Measurements from ENCODE around the gene CTSL.
"Not testable (repeated sequence)": the region's sequence is repeated elsewhere in the genome, so short reads cannot be mapped to it uniquely, and the experiment has no call there.

CTSL gene

DNA sequence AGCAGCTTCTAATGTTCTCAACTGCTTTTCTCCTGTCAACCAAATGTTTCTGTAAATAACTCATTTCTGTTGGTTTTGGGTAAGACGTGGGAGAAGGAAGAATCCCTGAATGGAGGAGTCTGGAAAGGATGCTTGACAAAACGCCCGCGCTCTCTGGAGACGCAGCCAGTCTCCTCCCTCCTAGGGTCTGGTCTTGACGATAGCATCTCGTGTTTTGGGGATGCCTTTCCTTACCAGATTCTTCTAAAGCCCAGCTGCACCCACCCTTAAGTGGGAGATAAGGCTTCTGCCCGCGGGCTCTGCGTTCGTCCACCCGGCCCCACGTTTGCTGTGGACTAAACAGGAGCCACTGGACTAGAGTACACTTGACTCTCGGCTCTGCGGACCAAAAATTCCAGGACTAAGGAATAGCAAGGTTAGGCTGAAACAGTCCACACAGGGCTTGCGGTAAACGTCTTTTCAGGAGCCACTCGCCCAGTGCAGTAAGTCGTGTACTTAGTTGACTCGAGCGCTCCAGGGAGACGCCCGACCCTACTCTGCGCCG is 491 bp upstream of the CTSL start:
- DNase-seq = no peak

DNA sequence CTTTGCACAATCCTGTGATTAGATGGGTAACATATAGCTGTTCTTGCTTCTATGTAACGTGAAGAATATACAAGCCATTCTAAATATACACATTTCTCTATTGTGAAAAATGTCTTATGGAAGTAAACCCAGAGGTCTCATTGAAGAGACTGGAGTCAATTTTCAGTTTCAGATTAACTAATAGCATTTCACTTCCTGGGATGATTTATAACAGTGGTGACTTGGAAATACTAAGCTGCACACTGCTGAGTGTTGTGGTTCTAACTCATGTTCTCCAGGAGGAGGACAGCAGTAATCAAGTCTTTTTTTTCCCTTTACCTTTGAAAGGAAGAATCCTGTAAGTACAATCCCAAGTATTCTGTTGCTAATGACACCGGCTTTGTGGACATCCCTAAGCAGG is 3.3 kb downstream of the CTSL start:
- no peak for DNase-seq

DNA sequence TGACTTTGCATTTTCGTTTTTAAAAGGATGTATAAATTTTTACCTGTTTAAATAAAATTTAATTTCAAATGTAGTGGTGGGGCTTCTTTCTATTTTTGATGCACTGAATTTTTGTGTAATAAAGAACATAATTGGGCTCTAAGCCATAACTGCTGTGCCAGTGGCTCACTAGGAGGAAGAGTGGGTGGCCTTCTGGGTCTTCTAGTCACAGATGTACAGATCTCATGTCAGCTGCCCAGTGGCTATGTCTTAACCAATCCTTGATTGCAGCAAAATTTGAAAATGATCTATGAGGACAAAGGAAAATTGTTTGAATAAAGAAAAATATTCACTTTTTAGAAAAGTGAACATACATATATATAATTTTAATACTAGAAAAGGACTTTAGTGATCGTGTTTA is 5.4 kb downstream of the CTSL start:
- DNase-seq = no peak

DNA sequence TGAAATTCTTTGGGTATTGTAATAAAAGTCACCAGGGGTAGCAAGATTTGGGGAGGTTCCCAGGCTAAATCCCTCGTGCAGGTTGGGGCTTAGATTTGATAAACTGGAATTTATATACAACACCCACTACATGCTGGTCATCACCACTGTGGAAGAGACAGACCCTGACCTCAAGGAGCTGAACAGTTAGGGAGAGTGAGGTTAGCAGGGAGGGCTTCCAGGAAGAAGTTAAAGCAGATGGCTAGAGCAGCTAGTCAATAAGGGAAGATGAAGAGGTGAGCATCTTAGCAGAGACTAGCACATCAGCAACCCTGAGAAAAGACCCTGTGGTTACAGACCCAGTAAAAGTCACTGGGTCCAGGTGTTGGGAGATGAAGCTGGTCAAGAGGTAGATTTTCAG is 6.4 kb downstream of the CTSL start:
- DNase-seq = no peak

DNA sequence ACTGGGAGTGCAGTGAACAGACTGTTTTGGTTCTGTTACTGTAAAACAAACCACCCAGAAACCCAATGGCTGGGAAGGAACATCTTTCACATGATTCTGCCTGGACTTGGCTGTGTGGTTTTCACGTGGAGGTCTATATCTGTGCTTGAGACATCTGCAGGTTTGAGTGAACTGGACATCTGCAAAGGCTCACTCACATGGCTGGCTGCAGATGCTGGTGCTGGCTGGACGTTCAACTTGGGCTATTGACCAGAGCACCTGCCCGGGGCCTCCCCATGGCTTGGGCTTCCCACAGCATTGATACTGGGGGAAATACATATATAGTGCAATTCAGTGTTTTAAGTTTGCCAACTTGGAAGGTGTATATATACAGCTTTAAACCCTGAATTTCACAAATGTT is 6.8 kb downstream of the CTSL start:
- no peak for DNase-seq

DNA sequence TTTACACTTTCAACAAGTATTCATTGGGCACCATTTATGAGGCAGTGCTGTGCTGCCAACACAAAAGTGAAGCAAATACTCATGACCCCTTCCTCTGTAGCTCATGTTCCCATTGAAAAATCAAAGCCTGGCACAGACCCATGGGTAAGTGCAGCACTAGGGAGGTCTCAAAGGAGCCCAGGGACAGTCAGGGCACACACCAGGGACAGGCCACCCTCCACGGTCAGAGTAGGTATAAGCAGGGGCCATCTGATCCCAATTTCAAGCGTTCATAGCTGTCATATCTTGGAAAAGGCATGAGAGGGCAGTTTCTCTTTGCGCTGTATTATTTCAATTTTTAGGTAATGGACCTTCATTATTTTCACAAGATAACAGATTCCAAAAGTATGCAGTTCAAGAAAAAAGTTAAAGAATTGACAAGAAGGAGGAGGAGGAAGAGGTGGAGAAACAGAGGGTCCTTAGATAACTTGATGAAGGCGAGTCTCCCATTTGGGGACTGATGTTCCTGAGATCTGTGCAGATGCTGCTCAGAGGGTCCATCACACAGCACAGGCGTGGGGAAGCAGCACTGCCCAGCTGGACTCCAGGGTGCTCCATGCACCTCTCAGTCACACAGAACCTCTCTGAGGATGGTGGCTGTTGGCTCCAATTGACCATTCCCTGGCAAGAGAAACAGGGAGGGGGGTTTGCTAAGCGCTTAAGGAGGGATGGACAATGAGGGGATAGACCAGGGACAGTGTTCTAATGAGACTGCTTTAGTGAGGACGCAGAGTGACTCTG is 7.5 kb downstream of the CTSL start:
- no peak for DNase-seq

DNA sequence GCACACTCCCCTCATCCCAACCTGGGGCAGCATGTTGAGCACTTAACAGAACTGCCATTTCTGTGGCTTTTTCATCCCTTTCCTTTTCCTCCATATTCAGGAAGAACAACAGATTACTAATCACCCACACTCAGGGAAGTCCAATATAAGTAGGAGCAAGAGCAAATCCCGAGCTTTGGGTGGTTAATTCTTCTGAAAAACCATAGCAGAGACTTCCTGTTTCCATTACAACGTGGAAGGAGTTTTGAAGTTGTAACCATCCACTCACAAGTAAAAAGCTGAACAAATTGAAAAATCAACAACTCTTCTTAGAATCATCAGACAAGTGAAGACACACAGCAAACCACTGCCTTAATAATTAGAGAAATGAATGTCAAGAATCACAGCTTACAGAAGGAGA is 8.2 kb downstream of the CTSL start:
- DNase-seq = no peak

DNA sequence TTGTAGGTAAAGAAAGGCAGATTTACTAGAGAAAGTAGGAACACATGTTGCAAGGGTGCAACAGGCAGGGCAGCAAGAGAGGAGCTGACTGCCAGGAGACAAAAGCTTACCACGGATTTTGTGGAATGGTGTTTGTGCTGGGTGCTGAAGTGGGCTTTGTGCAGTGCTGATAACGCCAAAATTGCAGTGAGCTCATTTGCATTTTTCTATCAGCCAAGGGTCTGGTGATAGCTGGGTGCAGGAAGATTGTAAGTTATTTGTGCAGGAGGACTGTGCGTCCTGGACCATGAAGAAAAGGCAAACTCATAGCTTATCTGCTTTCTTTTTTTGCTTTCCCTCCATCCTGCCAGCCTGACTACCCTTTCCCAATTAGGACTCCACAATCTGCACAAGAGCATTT is 13.6 kb downstream of the CTSL start:
- no peak for DNase-seq

DNA sequence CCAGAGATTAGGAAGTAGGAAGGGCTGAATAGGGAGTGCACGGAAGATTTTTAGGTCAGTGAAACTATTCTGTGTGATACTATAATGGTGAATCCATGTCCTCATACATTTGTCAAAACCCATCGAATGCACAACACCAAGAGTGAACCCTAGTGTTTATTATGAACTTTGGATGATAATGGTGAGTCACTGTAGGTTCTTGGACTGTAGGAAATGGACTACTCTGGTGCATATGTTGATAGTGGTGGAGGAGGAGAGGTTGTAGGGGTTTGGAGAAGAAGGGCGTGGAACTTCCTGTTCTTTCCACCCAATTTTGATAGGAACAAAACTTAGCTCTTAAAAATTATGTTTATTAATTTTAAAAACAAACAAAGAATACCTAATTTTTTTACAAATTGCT is 14.3 kb downstream of the CTSL start:
- DNase-seq = no peak

DNA sequence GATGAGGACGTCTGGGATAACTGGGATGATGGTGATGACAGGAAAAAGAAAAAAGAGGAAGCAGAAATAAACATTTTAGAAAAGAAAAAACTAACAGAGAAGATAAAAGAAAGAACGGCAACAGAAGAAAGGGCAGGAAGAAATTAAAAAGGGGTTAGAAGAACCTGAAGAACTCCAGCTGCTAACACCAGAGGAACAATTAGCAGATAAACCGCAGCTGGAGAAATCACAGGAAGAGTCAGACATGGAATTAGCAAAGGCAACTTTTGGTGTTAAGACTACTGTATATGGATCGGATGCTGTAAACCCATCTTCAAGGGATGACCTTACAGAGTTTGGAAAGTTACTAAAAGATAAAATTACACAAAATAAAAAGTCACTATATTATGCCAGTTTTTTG is 15.4 kb downstream of the CTSL start:
- DNase-seq = no peak

DNA sequence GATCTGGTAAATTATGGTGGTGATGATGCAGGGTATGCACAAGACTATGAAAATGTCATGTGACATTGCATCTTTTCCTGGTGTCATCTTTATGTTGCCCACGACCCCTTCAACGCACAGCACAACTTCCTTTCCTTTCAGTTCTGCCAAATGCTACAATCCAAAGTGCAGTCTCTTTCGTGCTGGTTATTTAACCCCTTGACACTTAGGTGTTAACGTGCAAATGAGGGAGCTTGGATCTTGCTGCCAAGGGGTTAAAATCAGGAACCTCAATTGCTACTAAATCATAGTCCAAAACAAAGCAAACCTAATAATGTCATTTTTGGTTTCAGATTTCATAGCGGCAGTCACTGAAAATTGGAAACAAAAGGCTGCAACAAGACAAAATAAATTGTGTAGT is 16.0 kb downstream of the CTSL start:
- no peak for DNase-seq

DNA sequence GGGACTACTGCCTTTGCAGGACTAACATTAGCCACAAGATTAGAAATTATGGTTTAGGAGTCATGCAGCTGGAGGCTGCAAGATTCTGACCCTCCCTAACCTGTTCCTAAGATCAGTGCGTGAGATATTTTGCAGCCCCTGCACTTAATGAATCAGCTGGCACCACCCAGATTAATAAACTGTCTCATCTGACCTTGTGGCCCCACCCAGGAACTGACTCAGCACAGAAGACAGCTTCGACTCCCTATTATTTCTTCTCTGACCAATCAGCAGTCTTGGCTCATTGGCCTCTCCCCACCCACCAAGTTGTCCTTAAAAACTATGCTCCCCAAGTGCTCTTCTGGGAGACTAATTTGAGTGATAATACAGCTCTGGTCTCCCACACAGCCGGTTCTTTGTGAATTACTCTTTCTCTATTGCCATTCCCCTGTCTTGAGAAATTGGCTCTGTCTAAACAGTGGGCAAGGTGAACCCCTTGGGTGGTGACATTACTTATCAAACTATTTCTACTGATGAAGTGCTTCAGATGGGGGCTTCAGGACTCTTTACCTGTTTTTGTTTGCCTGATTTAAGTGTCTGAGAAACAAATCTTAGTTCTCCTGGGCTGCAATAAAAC is 17.0 kb downstream of the CTSL start:
- DNase-seq = no peak

DNA sequence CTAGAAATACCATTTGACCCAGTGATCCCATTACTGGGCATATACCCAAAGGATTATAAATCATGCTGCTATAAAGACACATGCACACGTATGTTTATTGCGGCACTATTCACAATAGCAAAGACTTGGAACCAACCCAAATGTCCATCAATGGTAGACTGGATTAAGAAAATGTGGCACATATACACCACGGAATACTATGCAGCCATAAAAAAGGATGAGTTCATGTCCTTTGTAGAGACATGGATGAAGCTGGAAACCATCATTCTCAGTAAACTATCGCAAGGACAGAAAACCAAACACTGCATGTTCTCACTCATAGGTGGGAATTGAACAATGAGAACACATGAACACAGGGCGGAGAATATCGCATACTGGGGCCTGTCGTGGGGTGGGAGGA is 18.3 kb downstream of the CTSL start:
- DNase-seq = not testable (repeated sequence)

DNA sequence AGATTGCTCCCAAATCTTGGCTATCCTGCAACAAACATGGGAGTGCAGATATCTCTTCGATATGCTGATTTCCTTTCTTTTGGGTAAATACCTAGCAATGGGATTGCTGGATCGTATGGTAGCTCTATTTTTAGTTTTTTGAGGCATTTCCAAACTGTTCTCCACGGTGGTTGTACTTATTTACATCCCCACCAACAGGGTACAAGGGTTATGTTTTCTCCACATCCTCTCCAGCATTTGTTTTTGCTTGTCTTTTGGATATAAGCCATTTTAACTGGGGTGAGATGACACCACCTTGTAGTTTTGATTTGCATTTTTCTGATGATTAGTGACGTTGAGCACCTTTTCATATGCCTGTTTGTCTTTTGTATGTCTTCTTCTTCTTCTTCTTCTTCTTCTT is 20.3 kb downstream of the CTSL start:
- DNase-seq = no peak

DNA sequence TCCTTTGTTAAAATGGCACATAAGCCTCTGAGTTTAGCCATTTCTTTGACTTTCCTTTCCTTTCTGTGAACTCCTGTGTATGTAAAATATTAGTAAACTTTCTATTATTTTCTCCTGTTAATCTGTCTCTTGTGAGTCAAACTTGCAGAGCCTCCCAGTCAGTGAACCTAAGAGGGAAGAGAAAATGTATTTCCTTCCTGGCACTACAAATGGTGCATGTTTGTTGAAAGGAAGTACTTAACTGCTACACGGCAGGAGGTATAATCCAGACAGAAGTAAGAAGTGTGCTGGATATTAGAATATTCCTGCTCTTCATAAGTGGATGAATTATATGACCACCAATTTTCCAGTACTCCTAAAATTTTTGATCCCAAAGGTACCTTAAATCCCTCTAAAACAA is 23.0 kb downstream of the CTSL start:
- no peak for DNase-seq

DNA sequence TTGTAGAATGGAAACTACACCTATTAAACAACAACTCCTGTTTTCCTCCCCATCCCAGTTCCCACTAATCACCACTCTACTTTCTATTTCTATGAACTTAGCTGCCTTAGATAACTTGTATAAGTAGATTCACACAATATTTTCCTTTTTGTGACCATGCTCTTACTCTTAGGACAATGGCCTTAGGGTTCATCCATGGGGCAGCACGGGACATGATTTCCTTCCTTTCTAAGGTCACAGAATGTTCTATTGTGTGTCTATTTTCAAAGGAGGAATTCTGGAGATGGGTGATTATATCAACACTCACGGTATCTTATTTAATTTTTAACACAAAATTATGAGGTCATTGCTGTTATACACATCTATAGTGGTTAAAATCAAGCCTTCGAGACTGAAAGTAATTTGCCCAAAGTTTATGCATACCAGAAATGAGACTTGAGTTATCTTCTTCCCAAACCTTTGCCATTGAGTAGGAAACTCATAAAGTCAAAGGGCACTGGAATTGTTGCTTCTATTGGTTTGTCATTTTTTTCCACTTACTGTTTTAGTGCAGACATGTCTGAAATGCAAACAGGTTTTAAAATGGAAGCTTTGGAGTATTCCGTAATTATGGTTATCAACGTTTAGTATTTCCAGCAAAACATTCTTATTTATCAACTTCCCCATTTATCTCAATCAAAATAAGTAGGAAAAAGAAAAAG is 23.6 kb downstream of the CTSL start:
- no peak for DNase-seq

DNA sequence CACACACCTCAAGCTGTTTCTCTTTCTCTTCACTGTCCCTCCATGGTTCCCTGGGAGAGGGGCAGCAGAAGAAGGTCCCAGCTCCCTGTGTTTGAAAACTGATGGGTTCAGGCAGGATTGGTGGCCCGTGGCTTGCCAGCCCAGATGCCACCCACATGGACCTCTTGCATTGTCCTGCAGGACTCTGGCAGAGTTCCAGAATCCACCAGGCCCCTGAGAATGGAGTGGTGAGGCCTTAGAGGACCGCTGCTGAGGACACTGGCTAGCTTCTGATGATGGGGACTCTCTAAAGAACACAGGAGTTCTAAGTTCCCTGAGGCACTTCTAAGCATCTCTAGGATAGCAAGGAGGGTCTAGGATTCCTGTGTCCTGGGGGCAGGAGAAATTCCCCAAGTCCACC is 24.8 kb downstream of the CTSL start:
- no peak for DNase-seq

DNA sequence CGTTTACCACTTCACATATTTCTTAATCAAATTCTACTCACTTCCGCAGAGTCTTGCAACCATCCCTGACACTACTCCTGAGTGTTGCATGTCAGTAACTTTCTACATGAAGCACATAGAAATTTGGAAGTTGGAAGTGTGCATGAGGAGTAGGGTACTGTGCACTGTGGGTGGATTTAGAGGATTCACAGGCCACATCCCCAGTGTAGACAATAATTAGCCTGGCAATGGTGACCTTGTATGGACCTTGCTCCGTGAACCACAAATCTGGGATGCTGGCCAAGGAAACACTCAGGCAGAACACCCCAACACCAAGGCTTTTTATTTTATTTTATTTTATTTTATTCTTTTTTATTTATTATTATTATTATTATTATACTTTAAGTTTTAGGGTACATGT is 25.5 kb downstream of the CTSL start:
- no peak for DNase-seq

DNA sequence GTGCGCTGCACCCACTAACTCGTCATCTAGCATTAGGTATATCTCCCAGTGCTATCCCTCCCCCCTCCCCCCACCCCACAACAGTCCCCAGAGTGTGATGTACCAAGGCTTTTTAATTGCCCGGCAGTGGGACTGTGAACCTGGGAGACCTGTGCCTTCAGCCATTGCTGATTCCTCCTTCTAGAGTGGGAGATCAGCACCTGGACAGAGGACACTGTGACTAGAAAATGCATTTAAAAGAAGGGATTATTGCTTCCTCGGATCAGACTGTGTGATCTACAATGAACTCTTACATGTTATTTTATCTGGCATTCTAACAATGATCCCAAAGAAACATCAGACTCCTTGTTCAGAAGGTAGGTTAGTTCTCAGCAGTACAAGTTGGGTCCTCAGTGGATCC is 25.9 kb downstream of the CTSL start:
- DNase-seq = no peak

DNA sequence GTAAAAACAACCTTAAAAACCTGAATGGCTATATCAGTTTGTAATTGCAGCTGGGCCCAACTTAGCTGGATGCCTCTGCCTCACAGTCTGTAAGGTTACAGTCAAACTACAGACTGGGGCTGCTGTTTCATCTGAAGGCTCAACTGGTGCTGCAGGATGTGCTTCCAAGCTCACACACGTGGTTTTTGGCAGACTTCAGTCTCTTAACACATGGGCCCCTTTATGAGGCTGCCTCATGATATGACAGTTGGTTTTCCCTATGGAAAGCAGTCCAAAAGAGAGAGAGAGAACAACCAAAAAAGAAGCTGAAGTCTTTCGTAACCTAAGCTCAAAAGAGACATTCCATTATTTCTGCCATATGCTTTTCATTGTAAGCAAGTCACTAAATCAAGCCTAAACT is 27.4 kb downstream of the CTSL start:
- no peak for DNase-seq

DNA sequence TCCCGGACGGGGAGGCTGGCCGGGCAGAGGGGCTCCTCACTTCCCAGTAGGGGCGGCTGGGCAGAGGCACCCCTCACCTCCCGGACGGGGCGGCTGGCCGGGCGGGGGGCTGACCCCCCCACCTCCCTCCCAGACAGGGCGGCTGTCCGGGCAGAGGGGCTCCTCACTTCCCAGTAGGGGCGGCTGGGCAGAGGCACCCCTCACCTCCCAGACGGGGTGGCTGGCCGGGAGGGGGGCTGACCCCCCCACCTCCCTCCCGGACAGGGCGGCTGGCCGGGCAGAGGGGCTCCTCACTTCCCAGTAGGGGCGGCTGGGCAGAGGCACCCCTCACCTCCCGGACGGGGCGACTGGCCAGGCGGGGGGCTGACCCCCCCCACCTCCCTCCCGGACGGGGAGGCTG is 32.4 kb downstream of the CTSL start:
- not testable (repeated sequence) for DNase-seq

DNA sequence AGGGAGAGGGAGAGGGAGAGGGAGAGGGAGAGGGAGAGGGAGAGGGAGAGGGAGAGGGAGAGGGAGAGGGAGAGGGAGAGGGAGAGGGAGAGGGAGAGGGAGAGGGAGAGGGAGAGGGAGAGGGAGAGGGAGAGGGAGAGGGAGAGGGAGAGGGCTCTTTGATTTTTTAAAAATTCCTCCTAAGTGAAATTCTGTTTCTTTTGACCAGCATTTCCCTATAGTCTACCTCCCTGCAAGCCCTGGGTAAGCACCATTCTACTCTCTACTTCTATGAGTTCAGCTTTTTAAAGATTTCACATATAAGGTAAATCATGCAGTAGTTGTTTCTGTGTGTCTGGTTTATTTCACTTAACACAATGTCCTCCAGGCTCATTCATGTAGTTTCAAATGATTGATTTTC is 34.1 kb downstream of the CTSL start:
- DNase-seq = not testable (repeated sequence)

DNA sequence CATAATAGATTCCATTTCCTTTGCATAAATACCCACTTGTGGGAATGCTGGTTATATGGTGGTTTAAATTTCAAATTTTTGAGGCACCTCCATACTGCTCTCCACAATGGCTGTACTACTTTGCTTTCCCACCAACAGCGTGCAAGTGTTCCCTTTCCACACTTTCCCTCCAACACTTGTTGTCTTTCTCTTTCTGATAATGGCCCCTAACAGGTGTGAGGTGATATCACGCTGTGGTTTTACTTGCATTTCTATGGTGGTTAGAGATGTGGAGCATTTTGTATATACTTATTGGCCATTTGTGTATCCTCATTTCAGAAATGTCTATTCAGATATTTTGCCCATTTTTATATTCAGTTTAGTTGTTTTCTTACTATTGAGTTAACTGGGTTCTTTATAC is 34.6 kb downstream of the CTSL start:
- DNase-seq = no peak

DNA sequence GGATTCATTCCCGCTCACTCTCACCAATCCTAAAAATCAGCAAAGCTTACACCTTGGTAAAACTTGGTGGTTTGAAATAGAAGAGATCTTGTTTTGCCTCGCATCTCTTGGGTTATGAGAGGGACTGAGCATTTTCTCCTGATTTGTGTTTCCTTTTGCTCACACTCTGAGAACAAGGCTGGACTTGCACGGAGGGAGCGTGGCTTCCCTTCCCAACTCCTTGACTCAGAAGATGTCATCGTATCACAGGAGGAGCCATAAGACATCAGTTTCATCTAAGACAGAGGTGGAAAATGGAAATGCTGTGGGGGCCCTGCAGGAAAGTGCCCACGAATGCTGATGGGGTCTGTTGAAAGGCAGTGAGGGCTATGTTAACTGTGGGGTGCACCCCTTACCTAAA is 37.4 kb downstream of the CTSL start:
- no peak for DNase-seq
